ENCODE results near the gene ATP8A2. TPM values are rescaled to one million over a fixed set of nuclear protein-coding genes. Genes with fewer than 3 reads are reported as not detected.

The ATP8A2 gene
- total RNA-seq, 2 experiments from 2014 or later = not detected

- Histone ChIP-seq H3K36me3 (ENCODE audit: insufficient read depth, low read length) (no peaks in the 10 kb centered on the region), H3K4me2 (ENCODE audit: low read length) (no peak overlapping the region), H3K9me2 (ENCODE audit: insufficient read depth, low read length) (no peaks in the 10 kb centered on the region), H3K4me1 (ENCODE audit: insufficient read depth, low read length, poor library complexity, severe bottlenecking) (no peaks in the 10 kb centered on the region), H3K27ac (ENCODE audit: low read depth, low read length, poor library complexity, severe bottlenecking) (no peak overlapping the region), H3K9me3 (ENCODE audit: low read length) (no peaks in the 10 kb centered on the region), H3K4me3 (ENCODE audit: low read depth, low read length, poor library complexity, severe bottlenecking) (no peak overlapping the region), H4K20me1 (ENCODE audit: insufficient read depth, low read length) (no peaks in the 10 kb centered on the region), H3K79me2 (ENCODE audit: insufficient read depth, low read depth, low read length) (no peaks in the 10 kb centered on the region), H2AFZ (ENCODE audit: low read length) (no peak overlapping the region)
- no peak for DNase-seq (ENCODE audit: low spot score)
- CTCF ChIA-PET (ENCODE audit: unreplicated experiment) = no interaction called here
- TF ChIP-seq EZH2phosphoT487 (IDR thresholded peaks at IDR 0.05; ENCODE audit: borderline replicate concordance, low read depth, low read length) = no peak
- TF ChIP-seq, protein P1, sequence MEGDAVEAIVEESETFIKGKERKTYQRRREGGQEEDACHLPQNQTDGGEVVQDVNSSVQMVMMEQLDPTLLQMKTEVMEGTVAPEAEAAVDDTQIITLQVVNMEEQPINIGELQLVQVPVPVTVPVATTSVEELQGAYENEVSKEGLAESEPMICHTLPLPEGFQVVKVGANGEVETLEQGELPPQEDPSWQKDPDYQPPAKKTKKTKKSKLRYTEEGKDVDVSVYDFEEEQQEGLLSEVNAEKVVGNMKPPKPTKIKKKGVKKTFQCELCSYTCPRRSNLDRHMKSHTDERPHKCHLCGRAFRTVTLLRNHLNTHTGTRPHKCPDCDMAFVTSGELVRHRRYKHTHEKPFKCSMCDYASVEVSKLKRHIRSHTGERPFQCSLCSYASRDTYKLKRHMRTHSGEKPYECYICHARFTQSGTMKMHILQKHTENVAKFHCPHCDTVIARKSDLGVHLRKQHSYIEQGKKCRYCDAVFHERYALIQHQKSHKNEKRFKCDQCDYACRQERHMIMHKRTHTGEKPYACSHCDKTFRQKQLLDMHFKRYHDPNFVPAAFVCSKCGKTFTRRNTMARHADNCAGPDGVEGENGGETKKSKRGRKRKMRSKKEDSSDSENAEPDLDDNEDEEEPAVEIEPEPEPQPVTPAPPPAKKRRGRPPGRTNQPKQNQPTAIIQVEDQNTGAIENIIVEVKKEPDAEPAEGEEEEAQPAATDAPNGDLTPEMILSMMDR (conservative IDR thresholded peaks at IDR 0.05; ENCODE audit: low read length) = no peak
- POLR2A ChIA-PET = no interaction called here
- intact Hi-C loops (cut with micrococcal nuclease; ENCODE audit: unreplicated experiment) = no loop called here
- no TSS peak for BruUV-seq (replicated peaks)
These were observed 492.3 kb downstream of the ATP8A2 start for GRCh38 chr13:25864116-25864515.

DNA sequence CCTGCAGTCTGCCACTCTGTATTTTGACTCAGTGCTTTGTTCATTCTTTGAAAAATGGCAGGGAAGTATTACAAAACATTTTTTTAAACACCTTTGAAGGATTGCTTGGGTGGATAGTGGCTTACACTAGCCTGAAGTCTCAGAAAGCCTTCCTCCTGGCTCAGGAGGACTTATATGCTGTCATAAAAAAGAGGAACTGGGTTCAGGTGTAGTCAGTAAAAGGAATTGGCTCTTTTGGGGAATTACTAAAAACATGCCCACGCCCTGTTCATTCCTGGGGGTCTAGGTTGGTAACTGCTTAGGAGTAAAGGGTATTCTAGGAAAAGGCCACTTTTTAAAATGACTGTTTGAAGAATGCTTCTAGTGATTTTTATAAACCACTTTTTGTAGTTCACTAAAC, 493.2 kb downstream of the ATP8A2 start:
- no peaks in the 10 kb centered on the region for H3K9me3 ChIP-seq (ENCODE audit: low read length)
- no peak overlapping the region for H3K27ac ChIP-seq (ENCODE audit: low read depth, low read length, poor library complexity, severe bottlenecking)
- DNase-seq (ENCODE audit: low spot score) = no peak
- H3K4me3 ChIP-seq (ENCODE audit: low read depth, low read length, poor library complexity, severe bottlenecking) = no peak overlapping the region
- H3K79me2 ChIP-seq (ENCODE audit: insufficient read depth, low read depth, low read length) = no peaks in the 10 kb centered on the region
- no peaks in the 10 kb centered on the region for H3K4me1 ChIP-seq (ENCODE audit: insufficient read depth, low read length, poor library complexity, severe bottlenecking)
- H2AFZ ChIP-seq (ENCODE audit: low read length) = no peak overlapping the region
- no peaks in the 10 kb centered on the region for H3K9me2 ChIP-seq (ENCODE audit: insufficient read depth, low read length)
- ChIA-PET POLR2A (no interaction called here), CTCF (ENCODE audit: unreplicated experiment) (no interaction called here)
- no TSS peak for BruUV-seq (replicated peaks)
- H3K36me3 ChIP-seq (ENCODE audit: insufficient read depth, low read length) = no peaks in the 10 kb centered on the region
- no peaks in the 10 kb centered on the region for H4K20me1 ChIP-seq (ENCODE audit: insufficient read depth, low read length)
- TF ChIP-seq, protein P1 (conservative IDR thresholded peaks at IDR 0.05; ENCODE audit: low read length) = no peak
- no peak for TF ChIP-seq EZH2phosphoT487 (IDR thresholded peaks at IDR 0.05; ENCODE audit: borderline replicate concordance, low read depth, low read length)
- intact Hi-C loops (cut with micrococcal nuclease; ENCODE audit: unreplicated experiment) = no loop called here
- H3K4me2 ChIP-seq (ENCODE audit: low read length) = no peak overlapping the region

DNA sequence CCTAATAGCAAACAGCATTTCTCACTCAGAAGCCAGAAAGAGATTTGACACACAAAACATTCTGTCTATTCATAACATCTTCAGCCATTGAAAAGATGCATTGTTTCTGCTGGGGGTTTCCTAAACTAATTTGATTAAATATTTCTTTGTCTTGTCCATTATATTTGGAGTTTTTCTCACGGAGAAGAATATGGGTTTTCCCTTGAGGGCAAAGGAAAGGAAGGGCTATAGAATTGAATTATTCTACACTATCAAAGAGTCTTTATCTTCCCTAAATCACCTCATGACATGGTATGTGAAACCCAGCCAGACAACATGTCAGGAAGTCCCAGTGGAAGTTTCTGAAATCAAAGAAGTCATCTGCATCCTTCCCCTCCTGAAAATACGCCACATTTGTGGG, 493.6 kb downstream of the ATP8A2 start:
- ChIA-PET POLR2A (no interaction called here), CTCF (ENCODE audit: unreplicated experiment) (no interaction called here)
- Histone ChIP-seq H3K4me1 (ENCODE audit: insufficient read depth, low read length, poor library complexity, severe bottlenecking) (no peaks in the 10 kb centered on the region), H3K4me2 (ENCODE audit: low read length) (no peak overlapping the region), H2AFZ (ENCODE audit: low read length) (no peak overlapping the region), H3K9me2 (ENCODE audit: insufficient read depth, low read length) (no peaks in the 10 kb centered on the region), H3K36me3 (ENCODE audit: insufficient read depth, low read length) (no peaks in the 10 kb centered on the region), H3K9me3 (ENCODE audit: low read length) (no peaks in the 10 kb centered on the region), H3K27ac (ENCODE audit: low read depth, low read length, poor library complexity, severe bottlenecking) (no peak overlapping the region), H4K20me1 (ENCODE audit: insufficient read depth, low read length) (no peaks in the 10 kb centered on the region), H3K79me2 (ENCODE audit: insufficient read depth, low read depth, low read length) (no peaks in the 10 kb centered on the region), H3K4me3 (ENCODE audit: low read depth, low read length, poor library complexity, severe bottlenecking) (no peak overlapping the region)
- intact Hi-C loops (cut with micrococcal nuclease; ENCODE audit: unreplicated experiment) = no loop called here
- DNase-seq (ENCODE audit: low spot score) = no peak
- TF ChIP-seq EZH2phosphoT487 (IDR thresholded peaks at IDR 0.05; ENCODE audit: borderline replicate concordance, low read depth, low read length) = no peak
- TF ChIP-seq, protein P1 (conservative IDR thresholded peaks at IDR 0.05; ENCODE audit: low read length) = no peak
- no TSS peak for BruUV-seq (replicated peaks)

Data from OCI-LY7 (cell line).